AG08395 (cell line): ENCODE results near the gene ADGRE3.
"Not testable (repeated sequence)": the region's sequence is repeated elsewhere in the genome, so short reads cannot be mapped to it uniquely, and the experiment has no call there.

Source experiments
- DNase-seq: peaks from one replicate; pipeline ENCODE4 v3.0.0; 2012; ENCODE audit warnings: mixed read lengths, low spot score

The ADGRE3 gene

GRCh38 chr19:14661372-14661924 lies 13.2 kb downstream of the ADGRE3 start:
- DNase-seq = no peak

GRCh38 chr19:14659874-14660489 lies 14.7 kb downstream of the ADGRE3 start:
- DNase-seq = no peak

GRCh38 chr19:14655726-14656125 lies 18.9 kb downstream of the ADGRE3 start:
- DNase-seq = no peak

GRCh38 chr19:14654786-14655560 lies 19.7 kb downstream of the ADGRE3 start:
- DNase-seq = no peak

- DNase-seq = no peak
Observed at GRCh38 chr19:14650161-14650560, 24.5 kb downstream of the ADGRE3 start.

GRCh38 chr19:14649020-14649419 lies 25.6 kb downstream of the ADGRE3 start:
- DNase-seq = no peak

GRCh38 chr19:14648506-14648905 lies 26.1 kb downstream of the ADGRE3 start:
- no peak for DNase-seq

GRCh38 chr19:14639536-14640277 lies 34.9 kb downstream of the ADGRE3 start:
- no peak for DNase-seq

- DNase-seq = no peak
Observed at GRCh38 chr19:14632286-14632685, 42.4 kb downstream of the ADGRE3 start.

GRCh38 chr19:14629557-14629956 lies 45.1 kb downstream of the ADGRE3 start:
- DNase-seq = no peak

GRCh38 chr19:14624491-14624890 lies 50.2 kb downstream of the ADGRE3 start:
- not testable (repeated sequence) for DNase-seq

GRCh38 chr19:14619404-14619803 lies 55.2 kb downstream of the ADGRE3 start:
- DNase-seq = no peak

GRCh38 chr19:14616407-14616806 lies 58.2 kb downstream of the ADGRE3 start:
- DNase-seq = no peak

- DNase-seq = no peak
Observed at GRCh38 chr19:14615623-14616022, 59.0 kb downstream of the ADGRE3 start.

- no peak for DNase-seq
Observed at GRCh38 chr19:14614099-14614412, 60.6 kb downstream of the ADGRE3 start.

- not testable (repeated sequence) for DNase-seq
Observed at GRCh38 chr19:14613399-14614098, 61.1 kb downstream of the ADGRE3 start.

- no peak for DNase-seq
Observed at GRCh38 chr19:14612657-14613056, 62.0 kb downstream of the ADGRE3 start.

GRCh38 chr19:14612242-14612641 lies 62.4 kb downstream of the ADGRE3 start:
- DNase-seq = not testable (repeated sequence)

GRCh38 chr19:14611051-14611450 lies 63.6 kb downstream of the ADGRE3 start:
- no peak for DNase-seq

- DNase-seq = no peak
Observed at GRCh38 chr19:14606627-14607026, 68.0 kb downstream of the ADGRE3 start.

- DNase-seq = no peak
Observed at GRCh38 chr19:14603990-14604387, 70.7 kb downstream of the ADGRE3 start.

- DNase-seq = no peak
Observed at GRCh38 chr19:14599548-14600147, 75.0 kb downstream of the ADGRE3 start.
